SKM-1 (cell line): ENCODE measurements around the gene CD164.
"Not testable (repeated sequence)": the region's sequence is repeated elsewhere in the genome, so short reads cannot be mapped to it uniquely, and the experiment has no call there.

Experiments used
- DNase-seq: peaks from one replicate; lab custom pipeline; 2025; ENCODE audit not compliant: unreplicated experiment; lab: John Stamatoyannopoulos, UW

Gene CD164

GRCh38 chr6:109377717-109378116 lies 4.5 kb downstream of the CD164 start:
- DNase-seq = no peak

GRCh38 chr6:109374326-109374892 lies 7.9 kb downstream of the CD164 start:
- no peak for DNase-seq

GRCh38 chr6:109373762-109374161 lies 8.5 kb downstream of the CD164 start:
- no peak for DNase-seq

GRCh38 chr6:109373331-109373730 lies 8.9 kb downstream of the CD164 start:
- no peak for DNase-seq

- DNase-seq = no peak
These were observed 10.1 kb downstream of the CD164 start for GRCh38 chr6:109372130-109372529.

- no peak for DNase-seq
These were observed 11.5 kb downstream of the CD164 start for GRCh38 chr6:109370792-109371191.

- no peak for DNase-seq
These were observed 11.9 kb downstream of the CD164 start for GRCh38 chr6:109370336-109370735.

- no peak for DNase-seq
These were observed 12.5 kb downstream of the CD164 start for GRCh38 chr6:109369728-109370127.

- not testable (repeated sequence) for DNase-seq
These were observed 17.7 kb downstream of the CD164 start for GRCh38 chr6:109364382-109365078.

GRCh38 chr6:109363753-109364152 lies 18.5 kb downstream of the CD164 start:
- DNase-seq = no peak

- no peak for DNase-seq
These were observed 20.0 kb downstream of the CD164 start for GRCh38 chr6:109362102-109362884.

GRCh38 chr6:109360791-109361190 lies 21.5 kb downstream of the CD164 start:
- no peak for DNase-seq

GRCh38 chr6:109360281-109360680 lies 22.0 kb downstream of the CD164 start:
- no peak for DNase-seq

- DNase-seq = no peak
These were observed 23.0 kb downstream of the CD164 start for GRCh38 chr6:109359248-109359647.

GRCh38 chr6:109358204-109358603 lies 24.1 kb downstream of the CD164 start:
- no peak for DNase-seq

- no peak for DNase-seq
These were observed 26.0 kb downstream of the CD164 start for GRCh38 chr6:109356237-109356636.

- DNase-seq = no peak
These were observed 30.8 kb downstream of the CD164 start for GRCh38 chr6:109351231-109352130.

GRCh38 chr6:109349419-109349987 lies 32.8 kb downstream of the CD164 start:
- no peak for DNase-seq

GRCh38 chr6:109348226-109348625 lies 34.0 kb downstream of the CD164 start:
- no peak for DNase-seq

GRCh38 chr6:109347779-109348178 lies 34.5 kb downstream of the CD164 start:
- DNase-seq = no peak

GRCh38 chr6:109345986-109346385 lies 36.3 kb downstream of the CD164 start:
- no peak for DNase-seq
